Thyroid gland (tissue), 4 donors: ENCODE measurements around the gene ZNF593OS.

ENCODE experiments used
- POLR2A ChIP-seq, 2 donors: fragments of 450-650 bp; IDR thresholded peaks; one replicate each; pipeline ENCODE4 v1.6.1; 2017; ENCODE audit warnings: antibody characterized with exemption in 2 of 2, mild to moderate bottlenecking in 2 of 2, moderate library complexity in 1 of 2
- TF ChIP-seq, protein P1 (sequence below), 6 experiments: fragments of 200-600 bp in 3 of 6; fragments of 450-650 bp in 3 of 6; sonication (generic) in 3 of 6; IDR thresholded peaks; one replicate each; pipeline ENCODE4 v1.5.1; 2016 to 2019; ENCODE audit warnings: antibody characterized with exemption in 6 of 6, mild to moderate bottlenecking in 2 of 6, inconsistent platforms in 1 of 6, moderate library complexity in 1 of 6

DNA sequence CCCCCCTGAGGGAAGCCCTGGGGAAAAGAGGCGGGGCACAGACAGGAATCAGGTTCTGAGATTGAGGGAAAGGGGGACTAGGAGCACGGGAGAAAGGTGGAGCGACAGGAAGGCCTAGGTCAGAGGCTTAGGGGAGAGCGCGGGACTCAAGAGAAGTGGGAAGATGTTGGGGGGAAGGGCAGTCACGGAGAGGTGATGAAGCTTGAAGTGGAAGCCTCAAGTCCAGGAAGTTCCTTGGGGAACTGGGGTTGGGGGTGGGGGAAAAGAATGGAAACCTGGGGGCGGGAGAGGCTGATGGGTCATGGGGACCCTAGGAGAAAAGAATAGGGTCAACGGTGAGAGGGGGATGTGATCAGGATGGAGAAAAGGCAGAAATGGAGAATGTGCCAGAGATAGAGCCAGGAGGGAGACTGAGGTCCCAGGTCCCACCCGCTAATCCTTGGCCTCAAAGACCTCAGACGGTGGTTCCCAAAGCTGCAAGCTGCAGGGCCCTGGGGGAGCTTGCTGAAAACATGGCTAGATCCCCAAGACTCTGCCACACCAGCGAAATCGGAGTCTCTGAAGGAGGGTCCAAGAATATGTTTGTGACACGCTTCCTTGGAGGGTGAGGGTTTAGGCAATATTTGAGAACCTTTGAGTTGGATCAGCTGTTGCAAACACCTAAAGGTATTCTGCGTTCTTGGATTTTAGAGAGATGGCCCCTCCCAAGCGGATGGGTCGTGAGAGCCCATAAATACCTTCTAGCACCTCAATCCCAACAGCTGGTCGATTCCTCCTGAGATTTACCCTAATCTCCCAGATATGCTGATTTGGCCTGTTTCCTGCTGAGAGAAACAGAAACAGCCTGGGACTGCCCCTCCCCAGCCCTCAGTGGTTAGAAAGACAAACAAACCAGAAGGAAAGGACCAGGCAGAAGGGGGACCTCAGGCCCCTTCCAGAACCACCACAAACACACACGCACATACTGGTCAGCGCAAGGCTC, 6.5 kb downstream of the ZNF593OS start:
- TF ChIP-seq POLR2A (IDR thresholded peaks at IDR 0.05) = no peak
- TF ChIP-seq, protein P1, sequence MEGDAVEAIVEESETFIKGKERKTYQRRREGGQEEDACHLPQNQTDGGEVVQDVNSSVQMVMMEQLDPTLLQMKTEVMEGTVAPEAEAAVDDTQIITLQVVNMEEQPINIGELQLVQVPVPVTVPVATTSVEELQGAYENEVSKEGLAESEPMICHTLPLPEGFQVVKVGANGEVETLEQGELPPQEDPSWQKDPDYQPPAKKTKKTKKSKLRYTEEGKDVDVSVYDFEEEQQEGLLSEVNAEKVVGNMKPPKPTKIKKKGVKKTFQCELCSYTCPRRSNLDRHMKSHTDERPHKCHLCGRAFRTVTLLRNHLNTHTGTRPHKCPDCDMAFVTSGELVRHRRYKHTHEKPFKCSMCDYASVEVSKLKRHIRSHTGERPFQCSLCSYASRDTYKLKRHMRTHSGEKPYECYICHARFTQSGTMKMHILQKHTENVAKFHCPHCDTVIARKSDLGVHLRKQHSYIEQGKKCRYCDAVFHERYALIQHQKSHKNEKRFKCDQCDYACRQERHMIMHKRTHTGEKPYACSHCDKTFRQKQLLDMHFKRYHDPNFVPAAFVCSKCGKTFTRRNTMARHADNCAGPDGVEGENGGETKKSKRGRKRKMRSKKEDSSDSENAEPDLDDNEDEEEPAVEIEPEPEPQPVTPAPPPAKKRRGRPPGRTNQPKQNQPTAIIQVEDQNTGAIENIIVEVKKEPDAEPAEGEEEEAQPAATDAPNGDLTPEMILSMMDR (IDR thresholded peaks at IDR 0.05) = no peak
